DOHH2 (cell line): Measurements from ENCODE around the gene HYI.
"Not testable (repeated sequence)": the region's sequence is repeated elsewhere in the genome, so short reads cannot be mapped to it uniquely, and the experiment has no call there.

Source experiments
- H3F3A ChIP-seq: fragments of 200-600 bp; sonication (generic), shearing (Covaris generic); 2 replicates; pipeline ENCODE4 v1.6.0; 2016; ENCODE audit warnings: antibody characterized with exemption, mild to moderate bottlenecking; ENCODE audit not compliant: control insufficient read depth, insufficient read depth
- H3K27ac ChIP-seq: fragments of 200-600 bp; sonication (generic); 2 replicates; pipeline ENCODE4 v1.5.1; 2014; ENCODE audit warnings: low read depth, mild to moderate bottlenecking, low read length, moderate library complexity
- H3K27me3 ChIP-seq: fragments of 200-600 bp; sonication (generic); 2 replicates; pipeline ENCODE4 v1.6.1; 2014; ENCODE audit warnings: mild to moderate bottlenecking, low read length, mixed read lengths; ENCODE audit not compliant: control insufficient read depth
- H3K36me3 ChIP-seq: fragments of 200-600 bp; sonication (generic); 2 replicates; pipeline ENCODE4 v1.6.1; 2014; ENCODE audit warnings: mild to moderate bottlenecking, low read length, moderate library complexity, mixed read lengths; ENCODE audit not compliant: control insufficient read depth
- H3K4me1 ChIP-seq: fragments of 200-600 bp; sonication (generic); 2 replicates; pipeline ENCODE4 v1.6.1; 2014; ENCODE audit warnings: mild to moderate bottlenecking, low read length, mixed read lengths; ENCODE audit not compliant: control insufficient read depth
- H3K4me2 ChIP-seq: fragments of 200-600 bp; sonication (generic); 2 replicates; pipeline ENCODE4 v1.6.0; 2014; ENCODE audit warnings: mild to moderate bottlenecking, low read length, moderate library complexity
- H3K4me3 ChIP-seq: fragments of 200-600 bp; sonication (generic); 2 replicates; pipeline ENCODE4 v1.5.1; 2014; ENCODE audit warnings: mild to moderate bottlenecking, low read length, mixed read lengths
- H3K79me2 ChIP-seq: fragments of 200-600 bp; sonication (generic); 2 replicates; pipeline ENCODE4 v1.6.1; 2014; ENCODE audit warnings: mild to moderate bottlenecking, low read length, mixed read lengths; ENCODE audit not compliant: control insufficient read depth
- H3K9me2 ChIP-seq: fragments of 200-600 bp; sonication (generic); replicated peaks from 2 replicates; pipeline ENCODE4 v1.6.1; 2014; ENCODE audit warnings: mild to moderate bottlenecking, low read length, mixed read lengths; ENCODE audit not compliant: control insufficient read depth
- H3K9me3 ChIP-seq: fragments of 200-600 bp; sonication (generic); 2 replicates; pipeline ENCODE4 v1.6.1; 2014; ENCODE audit warnings: antibody characterized with exemption, low read length, mixed read lengths; ENCODE audit not compliant: control insufficient read depth, insufficient read depth
- H4K20me1 ChIP-seq: fragments of 200-600 bp; sonication (generic); 2 replicates; pipeline ENCODE4 v1.6.0; 2014; ENCODE audit warnings: low read depth, mild to moderate bottlenecking, antibody characterized with exemption, low read length, moderate library complexity; ENCODE audit not compliant: control insufficient read depth, insufficient read depth
- EZH2phosphoT487 ChIP-seq: fragments of 200-600 bp; sonication (generic); IDR thresholded peaks from 2 replicates; pipeline ENCODE4 v1.6.1; 2017; ENCODE audit warnings: borderline replicate concordance, mild to moderate bottlenecking, antibody characterized with exemption, low read length, moderate library complexity, mixed read lengths
- TF ChIP-seq, protein P1 (sequence below): fragments of 200-600 bp; sonication (generic); IDR thresholded peaks from one replicate; pipeline ENCODE4 v1.5.1; 2014; ENCODE audit warnings: antibody characterized with exemption, mild to moderate bottlenecking, low read depth, low read length; ENCODE audit not compliant: poor library complexity, severe bottlenecking

The HYI gene, protein sequence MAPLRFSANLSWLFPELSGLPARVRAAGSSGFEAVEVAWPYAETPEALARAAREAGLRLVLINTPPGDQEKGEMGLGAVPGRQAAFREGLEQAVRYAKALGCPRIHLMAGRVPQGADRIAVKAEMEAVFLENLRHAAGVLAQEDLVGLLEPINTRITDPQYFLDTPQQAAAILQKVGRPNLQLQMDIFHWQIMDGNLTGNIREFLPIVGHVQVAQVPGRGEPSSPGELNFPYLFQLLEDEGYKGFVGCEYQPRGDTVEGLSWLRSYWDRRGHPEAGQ

DNA sequence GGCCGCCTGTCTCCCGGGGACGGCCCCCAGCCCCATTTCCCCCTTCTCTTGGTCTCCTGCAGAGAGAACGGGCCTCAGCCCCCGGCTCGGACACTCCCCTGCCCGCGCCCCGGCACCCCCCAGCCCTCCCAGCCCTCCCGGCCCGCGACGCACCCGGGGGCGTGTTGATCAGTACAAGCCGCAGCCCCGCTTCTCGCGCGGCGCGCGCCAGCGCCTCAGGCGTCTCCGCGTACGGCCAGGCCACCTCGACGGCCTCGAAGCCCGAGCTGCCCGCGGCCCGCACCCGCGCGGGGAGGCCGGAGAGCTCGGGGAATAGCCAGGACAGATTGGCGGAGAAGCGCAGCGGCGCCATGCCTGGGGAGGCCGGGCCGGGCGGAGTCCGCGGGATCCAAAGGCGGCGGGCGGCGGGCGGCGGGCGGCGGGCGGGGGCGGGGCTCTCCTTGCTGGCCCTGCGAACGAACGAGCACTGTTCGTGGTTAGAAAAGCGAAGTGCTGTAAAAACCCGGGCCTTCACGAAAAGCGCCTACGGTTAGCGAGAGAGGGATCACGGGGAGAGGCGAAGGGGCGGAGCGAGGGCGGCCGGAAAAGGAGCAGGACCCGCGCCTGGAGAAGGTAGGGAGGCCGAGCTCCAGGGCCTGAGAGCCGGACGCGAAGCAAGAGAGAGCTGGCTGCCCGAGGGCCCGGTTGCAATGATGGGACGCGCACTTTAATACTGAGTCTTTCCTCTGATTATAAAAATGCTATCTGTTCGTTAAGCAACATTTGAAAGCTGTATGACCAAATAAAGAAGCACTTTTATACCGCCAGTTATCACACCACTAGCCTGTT lies at the start of gene HYI:
Gene HYI (minus strand): TSS at position 490 of the 828 bp plus-strand sequence. CDS start 138 bp downstream, at position 352.
- Histone ChIP-seq H3K9me2 (no peaks in the 10 kb centered on the region), H3K27me3 (peaks cover 29% of the 10 kb centered on the region), H3K4me3 (peak within 1 kb of the TSS; percentile 50), H3K9me3 (no peaks in the 10 kb centered on the region), H4K20me1 (no peaks in the 10 kb centered on the region), H3K79me2 (no peaks in the 10 kb centered on the region), H3K4me2 (peak within 1 kb of the TSS; percentile 52), H3K36me3 (peaks cover 19% of the 10 kb centered on the region), H3K27ac (no peak within 1 kb of the TSS), H3F3A (no peaks in the 10 kb centered on the region), H3K4me1 (peaks cover 11% of the 10 kb centered on the region)
- no peak for TF ChIP-seq EZH2phosphoT487
- TF ChIP-seq, protein P1, sequence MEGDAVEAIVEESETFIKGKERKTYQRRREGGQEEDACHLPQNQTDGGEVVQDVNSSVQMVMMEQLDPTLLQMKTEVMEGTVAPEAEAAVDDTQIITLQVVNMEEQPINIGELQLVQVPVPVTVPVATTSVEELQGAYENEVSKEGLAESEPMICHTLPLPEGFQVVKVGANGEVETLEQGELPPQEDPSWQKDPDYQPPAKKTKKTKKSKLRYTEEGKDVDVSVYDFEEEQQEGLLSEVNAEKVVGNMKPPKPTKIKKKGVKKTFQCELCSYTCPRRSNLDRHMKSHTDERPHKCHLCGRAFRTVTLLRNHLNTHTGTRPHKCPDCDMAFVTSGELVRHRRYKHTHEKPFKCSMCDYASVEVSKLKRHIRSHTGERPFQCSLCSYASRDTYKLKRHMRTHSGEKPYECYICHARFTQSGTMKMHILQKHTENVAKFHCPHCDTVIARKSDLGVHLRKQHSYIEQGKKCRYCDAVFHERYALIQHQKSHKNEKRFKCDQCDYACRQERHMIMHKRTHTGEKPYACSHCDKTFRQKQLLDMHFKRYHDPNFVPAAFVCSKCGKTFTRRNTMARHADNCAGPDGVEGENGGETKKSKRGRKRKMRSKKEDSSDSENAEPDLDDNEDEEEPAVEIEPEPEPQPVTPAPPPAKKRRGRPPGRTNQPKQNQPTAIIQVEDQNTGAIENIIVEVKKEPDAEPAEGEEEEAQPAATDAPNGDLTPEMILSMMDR, result no peak

DNA sequence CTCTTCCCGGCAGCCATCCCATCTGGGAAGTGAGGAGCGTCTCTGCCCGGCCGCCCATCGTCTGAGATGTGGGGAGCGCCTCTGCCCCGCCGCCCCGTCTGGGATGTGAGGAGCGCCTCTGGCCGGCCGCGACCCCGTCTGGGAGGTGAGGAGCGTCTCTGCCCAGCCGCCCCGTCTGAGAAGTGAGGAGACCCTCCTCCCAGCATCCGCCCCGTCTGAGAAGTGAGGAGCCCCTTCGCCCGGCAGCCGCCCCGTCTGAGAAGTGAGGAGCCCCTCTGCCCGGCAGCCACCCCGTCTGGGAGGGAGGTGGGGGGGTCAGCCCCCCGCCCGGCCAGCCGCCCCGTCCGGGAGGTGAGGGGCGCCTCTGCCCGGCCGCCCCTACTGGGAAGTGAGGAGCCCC lies 48.1 kb upstream of the HYI start:
- not testable (repeated sequence) for H3K9me2 ChIP-seq, H4K20me1 ChIP-seq, H3K27me3 ChIP-seq, H3K4me1 ChIP-seq, H3K4me3 ChIP-seq, H3K27ac ChIP-seq, H3K36me3 ChIP-seq, H3K79me2 ChIP-seq, H3K4me2 ChIP-seq, H3K9me3 ChIP-seq, H3F3A ChIP-seq

DNA sequence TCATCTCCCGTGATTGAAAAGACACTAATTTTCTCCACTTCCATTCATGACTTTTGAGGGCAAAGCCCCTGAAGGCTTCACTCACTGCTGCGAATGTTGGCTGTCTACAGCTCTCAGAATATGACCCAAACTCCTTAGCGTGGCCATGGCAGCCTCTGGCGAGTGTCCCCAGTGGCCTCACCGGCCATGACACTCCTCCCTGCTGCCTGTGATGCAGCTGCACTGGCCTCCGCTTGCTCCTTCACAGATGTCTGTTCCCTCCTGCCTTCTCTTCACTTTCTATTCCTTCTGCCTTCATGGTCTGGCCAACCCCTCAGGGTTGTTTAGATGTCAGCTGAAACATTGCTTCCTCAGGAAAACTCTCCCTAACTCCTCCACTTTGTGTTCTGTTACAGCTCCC lies 46.2 kb upstream of the HYI start:
- no peak overlapping the region for H3K4me3 ChIP-seq
- no peaks in the 10 kb centered on the region for H3K4me1 ChIP-seq
- H3K9me2 ChIP-seq, result no peaks in the 10 kb centered on the region
- no peaks in the 10 kb centered on the region for H3K79me2 ChIP-seq
- H4K20me1 ChIP-seq, result no peaks in the 10 kb centered on the region
- no peaks in the 10 kb centered on the region for H3K27me3 ChIP-seq
- H3F3A ChIP-seq, result no peaks in the 10 kb centered on the region
- H3K27ac ChIP-seq, result no peak overlapping the region
- H3K36me3 ChIP-seq, result no peaks in the 10 kb centered on the region
- H3K4me2 ChIP-seq, result no peak overlapping the region
- TF ChIP-seq EZH2phosphoT487, result no peak
- TF ChIP-seq, protein P1, result no peak
- H3K9me3 ChIP-seq, result no peaks in the 10 kb centered on the region

DNA sequence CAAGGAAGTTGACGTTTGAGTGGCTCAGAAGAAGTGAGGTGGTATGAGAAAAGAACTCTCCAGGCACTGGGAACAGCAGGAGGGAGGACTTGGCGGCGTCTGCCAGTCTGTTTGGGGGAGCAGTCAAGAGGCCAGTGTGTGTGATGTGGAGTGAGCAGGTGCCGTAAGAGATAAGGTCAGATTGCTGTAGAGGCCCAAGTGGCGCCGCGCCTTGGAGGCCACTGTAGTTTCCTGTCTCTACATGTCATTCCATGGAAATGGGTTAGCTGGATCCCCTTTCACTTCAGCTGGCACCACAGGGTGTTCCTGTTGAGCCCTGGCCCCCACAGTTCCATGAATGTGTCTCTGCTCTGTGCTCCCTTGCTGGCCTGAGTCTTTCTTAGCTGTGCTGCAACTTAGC lies 41.5 kb upstream of the HYI start:
- Histone ChIP-seq H3K9me2 (no peaks in the 10 kb centered on the region), H3K4me3 (no peak overlapping the region), H3K4me1 (no peaks in the 10 kb centered on the region), H4K20me1 (no peaks in the 10 kb centered on the region), H3K27me3 (no peaks in the 10 kb centered on the region), H3K9me3 (no peaks in the 10 kb centered on the region), H3F3A (no peaks in the 10 kb centered on the region), H3K27ac (no peak overlapping the region), H3K79me2 (no peaks in the 10 kb centered on the region), H3K4me2 (no peak overlapping the region), H3K36me3 (no peaks in the 10 kb centered on the region)
- TF ChIP-seq, protein P1, result no peak
- no peak for TF ChIP-seq EZH2phosphoT487
